SK-N-MC (cell line): Measurements from ENCODE around the gene PLXNA2.

Experiments used
- EZH2 ChIP-seq: fragments of 200-600 bp; sonication (generic); IDR thresholded peaks from one replicate; pipeline ENCODE4 v1.6.1; 2017; ENCODE audit warnings: antibody characterized with exemption
- FOXP2 ChIP-seq: optimal IDR thresholded peaks from 2 replicates; pipeline ENCODE3; 2011; ENCODE audit warnings: mild to moderate bottlenecking, moderate library complexity; ENCODE audit not compliant: insufficient read depth; ENCODE audit errors: extremely low read length, control extremely low read depth
- POLR2AphosphoS5 ChIP-seq: IDR thresholded peaks from 2 replicates; pipeline ENCODE4 v1.6.1; 2012; ENCODE audit warnings: mild to moderate bottlenecking, low read depth, low read length, borderline replicate concordance

DNA sequence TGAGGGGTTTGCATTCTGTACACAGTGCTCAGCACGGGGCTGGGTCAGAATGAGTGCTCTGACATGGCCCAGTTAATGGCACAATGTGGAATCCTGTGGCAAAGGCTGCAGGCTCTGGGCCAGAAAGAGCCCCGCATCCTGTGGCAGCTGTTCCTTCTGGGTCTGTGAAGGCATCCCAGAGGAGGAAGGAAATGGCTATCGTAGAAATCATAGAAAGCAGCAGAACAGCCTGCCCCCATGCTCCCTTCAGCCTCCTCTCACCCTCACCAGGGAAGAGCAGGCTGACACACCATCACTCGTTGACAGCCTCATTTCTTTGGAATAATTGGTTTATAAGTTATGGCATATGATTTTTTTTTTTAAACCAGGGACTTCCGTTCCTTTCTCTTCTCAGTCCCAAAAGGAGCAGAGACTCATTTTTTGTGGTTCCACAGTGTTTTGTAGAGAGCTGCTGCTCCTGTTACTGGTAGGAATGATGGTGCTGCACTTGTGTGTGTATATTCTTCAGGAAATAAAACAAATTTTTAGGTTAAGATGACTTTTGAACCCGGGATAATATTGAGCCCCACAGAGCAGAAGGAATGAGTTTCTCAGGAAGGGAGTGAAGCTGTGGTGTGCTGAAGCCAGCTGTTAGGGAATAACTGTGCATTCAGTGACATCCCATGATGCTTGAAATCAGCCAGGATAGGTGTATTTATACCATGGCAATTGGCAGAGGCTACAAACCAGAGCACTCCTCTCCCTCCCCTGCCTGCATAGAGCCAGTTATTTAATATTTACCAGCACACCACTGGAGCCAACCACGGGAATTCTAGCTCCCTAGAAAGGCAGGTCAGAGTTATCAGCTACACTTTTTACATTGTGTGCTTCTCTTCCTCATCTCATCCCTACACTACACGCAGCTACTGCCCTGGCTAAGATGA lies 32.0 kb downstream of the PLXNA2 start:
- no peak for TF ChIP-seq EZH2
- TF ChIP-seq POLR2AphosphoS5: no peak
- TF ChIP-seq FOXP2: no peak
